Measurements from ENCODE around the gene ANKRD6.

GRCh38 chr6:89547281-89547680, 114.3 kb downstream of the ANKRD6 start:
- TF ChIP-seq, protein P1, sequence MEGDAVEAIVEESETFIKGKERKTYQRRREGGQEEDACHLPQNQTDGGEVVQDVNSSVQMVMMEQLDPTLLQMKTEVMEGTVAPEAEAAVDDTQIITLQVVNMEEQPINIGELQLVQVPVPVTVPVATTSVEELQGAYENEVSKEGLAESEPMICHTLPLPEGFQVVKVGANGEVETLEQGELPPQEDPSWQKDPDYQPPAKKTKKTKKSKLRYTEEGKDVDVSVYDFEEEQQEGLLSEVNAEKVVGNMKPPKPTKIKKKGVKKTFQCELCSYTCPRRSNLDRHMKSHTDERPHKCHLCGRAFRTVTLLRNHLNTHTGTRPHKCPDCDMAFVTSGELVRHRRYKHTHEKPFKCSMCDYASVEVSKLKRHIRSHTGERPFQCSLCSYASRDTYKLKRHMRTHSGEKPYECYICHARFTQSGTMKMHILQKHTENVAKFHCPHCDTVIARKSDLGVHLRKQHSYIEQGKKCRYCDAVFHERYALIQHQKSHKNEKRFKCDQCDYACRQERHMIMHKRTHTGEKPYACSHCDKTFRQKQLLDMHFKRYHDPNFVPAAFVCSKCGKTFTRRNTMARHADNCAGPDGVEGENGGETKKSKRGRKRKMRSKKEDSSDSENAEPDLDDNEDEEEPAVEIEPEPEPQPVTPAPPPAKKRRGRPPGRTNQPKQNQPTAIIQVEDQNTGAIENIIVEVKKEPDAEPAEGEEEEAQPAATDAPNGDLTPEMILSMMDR (IDR thresholded peaks at IDR 0.05; ENCODE audit: insufficient read depth, low read depth, low read length) = no peak
- no peak for TF ChIP-seq EZH2 (IDR thresholded peaks at IDR 0.05; ENCODE audit: insufficient read depth, low read length)

All from astrocyte (in vitro differentiated cells and primary cell).